PC-3 (cell line): ENCODE data around the gene WDR75. TPM values are rescaled to one million over a fixed set of nuclear protein-coding genes. Genes with fewer than 3 reads are reported as not detected.

Experiments used
- ATAC-seq: fragments of 200-7000 bp; cut with Tn5 transposase; 2 replicates; pipeline ENCODE4 v1.9.1; 2020; ENCODE audit warnings: mild to moderate bottlenecking, moderate library complexity
- BruUV-seq: library from RNA; stranded (reverse); fragments of 400-500 nt; replicated peaks from 2 replicates; lab custom pipeline; 2021; lab: Mats Ljungman, UMichigan
- CTCF ChIA-PET: fragments of 300-600 bp; sonication (Branson Sonifier 250); formaldehyde crosslinking; loops from one replicate; lab custom pipeline; 2022; ENCODE audit warnings: antibody characterized with exemption; lab: Charles Lee
- POLR2A ChIA-PET: fragments of 300-600 bp; sonication (Branson Sonifier 250); formaldehyde crosslinking; loops from one replicate; lab custom pipeline; 2022; ENCODE audit warnings: antibody characterized with exemption; ENCODE audit not compliant: unreplicated experiment; lab: Charles Lee
- DNase-seq: peaks from one replicate; pipeline ENCODE4 v3.0.0-alpha.2; 2015
- H2AFZ ChIP-seq: fragments of 300-600 bp; sonication (generic); 2 replicates; pipeline ENCODE4 v1.6.0; 2016; ENCODE audit warnings: antibody characterized with exemption, low read length
- H3F3A ChIP-seq: fragments of 300-600 bp; sonication (generic); one replicate; pipeline ENCODE4 v1.6.0; 2017; ENCODE audit warnings: antibody characterized with exemption, low read length, control low read depth, mild to moderate bottlenecking; ENCODE audit not compliant: unreplicated experiment
- H3K27ac ChIP-seq: fragments of 300-600 bp; sonication (generic); 2 replicates; pipeline ENCODE4 v1.5.1; 2016; ENCODE audit warnings: mild to moderate bottlenecking, low read length
- H3K27me3 ChIP-seq: fragments of 300-600 bp; sonication (generic); 2 replicates; pipeline ENCODE4 v1.6.1; 2016; ENCODE audit warnings: low read length, mixed read lengths
- H3K36me3 ChIP-seq: fragments of 300-600 bp; sonication (generic); 2 replicates; pipeline ENCODE4 v1.6.1; 2016; ENCODE audit warnings: low read depth, mixed run types, low read length, mixed read lengths
- H3K4me1 ChIP-seq: fragments of 300-600 bp; sonication (generic); 2 replicates; pipeline ENCODE4 v1.5.1; 2016; ENCODE audit warnings: low read length; ENCODE audit not compliant: insufficient read depth
- H3K4me2 ChIP-seq: fragments of 300-600 bp; sonication (generic); 2 replicates; pipeline ENCODE4 v1.6.0; 2016; ENCODE audit warnings: low read length
- H3K4me3 ChIP-seq: fragments of 300-600 bp; sonication (generic); 2 replicates; pipeline ENCODE4 v1.5.1; 2016; ENCODE audit warnings: mild to moderate bottlenecking, low read length, mixed read lengths
- H3K79me2 ChIP-seq: fragments of 300-600 bp; sonication (generic); 2 replicates; pipeline ENCODE4 v1.6.1; 2017; ENCODE audit warnings: low read length, mixed read lengths
- H3K9ac ChIP-seq: fragments of 300-600 bp; sonication (generic); 2 replicates; pipeline ENCODE4 v1.6.0; 2016; ENCODE audit warnings: mild to moderate bottlenecking, low read length
- H3K9me2 ChIP-seq: fragments of 300-600 bp; sonication (generic); replicated peaks from 2 replicates; pipeline ENCODE4 v1.6.1; 2016; ENCODE audit warnings: mixed run types, low read length, mixed read lengths
- H3K9me3 ChIP-seq: fragments of 300-600 bp; sonication (generic); 2 replicates; pipeline ENCODE4 v1.6.1; 2016; ENCODE audit warnings: low read length, mixed read lengths
- H4K20me1 ChIP-seq: fragments of 300-600 bp; sonication (generic); 2 replicates; pipeline ENCODE4 v1.6.1; 2016; ENCODE audit warnings: low read length, mixed read lengths
- EZH2 ChIP-seq: fragments of 300-600 bp; sonication (generic); IDR thresholded peaks from one replicate; pipeline ENCODE4 v1.6.1; 2017; ENCODE audit warnings: antibody characterized with exemption, mild to moderate bottlenecking, low read length; ENCODE audit not compliant: unreplicated experiment
- EZH2phosphoT487 ChIP-seq: fragments of 300-600 bp; sonication (generic); IDR thresholded peaks from 2 replicates; pipeline ENCODE4 v1.6.1; 2018; ENCODE audit warnings: mild to moderate bottlenecking, antibody characterized with exemption, low read length, borderline replicate concordance
- intact Hi-C: fragments of 100-400 bp; cut with micrococcal nuclease; formaldehyde crosslinking; loops from 2 replicates; pipeline ENCODE4 v1.9.0; 2023
- total RNA-seq: library from RNA; depleted of rRNA; stranded (reverse); fragments of >200 nt; gene quantifications from 2 replicates; pipeline ENCODE4 v1.2.3, GENCODE V29; 2014
- TF ChIP-seq, protein P1 (sequence below): fragments of 300-600 bp; sonication (generic); conservative IDR thresholded peaks from 2 replicates; pipeline ENCODE4 v1.5.1; 2017; ENCODE audit warnings: antibody characterized with exemption, low read depth, mild to moderate bottlenecking, low read length

WDR75 gene
- total RNA-seq, 1 experiment from 2014 or later = 62.5 TPM

DNA sequence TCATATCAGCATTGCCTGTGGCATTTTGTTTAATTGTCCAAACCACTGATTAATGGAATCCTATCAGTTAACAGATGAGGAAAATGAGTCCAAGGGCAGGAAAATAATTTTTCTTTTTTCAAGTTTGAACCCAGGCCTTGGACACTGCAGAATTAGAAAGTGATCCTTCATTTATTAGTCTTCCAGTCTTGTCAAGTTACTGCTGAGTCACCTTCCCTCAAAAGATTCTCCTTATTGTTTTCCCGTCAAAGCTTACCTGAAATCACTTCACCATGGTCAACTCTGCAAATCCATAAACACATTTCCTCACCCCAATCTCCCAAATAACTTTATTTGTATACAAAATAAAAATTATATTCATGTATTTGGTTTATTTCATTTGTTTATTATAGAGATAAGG, 57.9 kb downstream of the WDR75 start:
- H2AFZ ChIP-seq = no peak overlapping the region
- no peak overlapping the region for H3K9ac ChIP-seq
- no peak overlapping the region for H3K4me2 ChIP-seq
- no peak overlapping the region for H3K4me3 ChIP-seq
- no peaks in the 10 kb centered on the region for H3K9me3 ChIP-seq
- no peaks in the 10 kb centered on the region for H4K20me1 ChIP-seq
- no peaks in the 10 kb centered on the region for H3F3A ChIP-seq
- H3K27ac ChIP-seq = no peak overlapping the region
- DNase-seq (no peak), ATAC-seq (no peak)
- no peaks in the 10 kb centered on the region for H3K27me3 ChIP-seq
- ChIA-PET CTCF (no interaction called here), POLR2A (no interaction called here)
- H3K9me2 ChIP-seq = no peaks in the 10 kb centered on the region
- no peaks in the 10 kb centered on the region for H3K4me1 ChIP-seq
- no peaks in the 10 kb centered on the region for H3K79me2 ChIP-seq
- no peak for TF ChIP-seq EZH2phosphoT487
- TF ChIP-seq, protein P1, sequence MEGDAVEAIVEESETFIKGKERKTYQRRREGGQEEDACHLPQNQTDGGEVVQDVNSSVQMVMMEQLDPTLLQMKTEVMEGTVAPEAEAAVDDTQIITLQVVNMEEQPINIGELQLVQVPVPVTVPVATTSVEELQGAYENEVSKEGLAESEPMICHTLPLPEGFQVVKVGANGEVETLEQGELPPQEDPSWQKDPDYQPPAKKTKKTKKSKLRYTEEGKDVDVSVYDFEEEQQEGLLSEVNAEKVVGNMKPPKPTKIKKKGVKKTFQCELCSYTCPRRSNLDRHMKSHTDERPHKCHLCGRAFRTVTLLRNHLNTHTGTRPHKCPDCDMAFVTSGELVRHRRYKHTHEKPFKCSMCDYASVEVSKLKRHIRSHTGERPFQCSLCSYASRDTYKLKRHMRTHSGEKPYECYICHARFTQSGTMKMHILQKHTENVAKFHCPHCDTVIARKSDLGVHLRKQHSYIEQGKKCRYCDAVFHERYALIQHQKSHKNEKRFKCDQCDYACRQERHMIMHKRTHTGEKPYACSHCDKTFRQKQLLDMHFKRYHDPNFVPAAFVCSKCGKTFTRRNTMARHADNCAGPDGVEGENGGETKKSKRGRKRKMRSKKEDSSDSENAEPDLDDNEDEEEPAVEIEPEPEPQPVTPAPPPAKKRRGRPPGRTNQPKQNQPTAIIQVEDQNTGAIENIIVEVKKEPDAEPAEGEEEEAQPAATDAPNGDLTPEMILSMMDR = no peak
- no peak for TF ChIP-seq EZH2
- BruUV-seq = no TSS peak
- H3K36me3 ChIP-seq = no peaks in the 10 kb centered on the region
- intact Hi-C loops = no loop called here

DNA sequence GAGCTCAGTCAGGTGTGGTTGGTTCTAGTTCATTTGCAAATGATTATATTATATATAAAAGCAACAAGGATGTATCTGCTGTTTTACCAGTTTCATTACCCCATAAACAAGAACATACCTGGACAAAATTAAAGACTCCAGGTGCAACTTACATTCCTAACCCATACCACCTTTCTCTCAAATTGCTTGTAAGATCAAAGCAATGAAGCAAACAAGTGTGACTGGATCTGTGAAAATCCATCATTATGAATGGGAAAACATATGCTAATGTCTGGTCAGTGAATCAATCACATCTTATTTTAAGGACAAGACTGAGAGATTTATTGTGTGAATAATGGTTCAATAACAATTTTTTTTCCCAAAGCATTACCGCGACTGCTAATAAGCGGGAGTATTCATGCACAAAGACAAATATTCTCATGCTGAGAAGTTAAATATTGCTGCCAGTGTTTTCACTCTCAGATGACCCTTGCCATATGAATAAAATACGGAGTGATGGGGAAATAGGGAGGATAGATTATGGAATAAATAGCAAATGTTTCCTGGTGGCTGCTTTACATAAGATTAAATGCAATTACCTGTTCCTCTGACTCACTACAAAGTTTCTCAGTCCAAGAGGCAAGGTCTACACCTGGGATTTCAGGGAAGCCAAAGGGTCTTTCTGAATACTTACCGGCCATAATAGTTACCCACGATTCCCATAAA, 59.3 kb downstream of the WDR75 start:
- Histone ChIP-seq H3K4me2 (no peak overlapping the region), H3K27ac (no peak overlapping the region), H3K9ac (no peak overlapping the region), H4K20me1 (no peaks in the 10 kb centered on the region), H3F3A (no peaks in the 10 kb centered on the region), H3K79me2 (no peaks in the 10 kb centered on the region), H3K4me1 (no peaks in the 10 kb centered on the region), H3K27me3 (no peaks in the 10 kb centered on the region), H3K9me3 (no peaks in the 10 kb centered on the region), H2AFZ (no peak overlapping the region), H3K9me2 (no peaks in the 10 kb centered on the region), H3K36me3 (no peaks in the 10 kb centered on the region), H3K4me3 (no peak overlapping the region)
- ChIA-PET POLR2A (no interaction called here), CTCF (no interaction called here)
- ATAC-seq = no peak
- no peak for DNase-seq
- BruUV-seq = no TSS peak
- TF ChIP-seq EZH2 = no peak
- TF ChIP-seq EZH2phosphoT487 = no peak
- TF ChIP-seq, protein P1 = no peak
- intact Hi-C loops = no loop called here

DNA sequence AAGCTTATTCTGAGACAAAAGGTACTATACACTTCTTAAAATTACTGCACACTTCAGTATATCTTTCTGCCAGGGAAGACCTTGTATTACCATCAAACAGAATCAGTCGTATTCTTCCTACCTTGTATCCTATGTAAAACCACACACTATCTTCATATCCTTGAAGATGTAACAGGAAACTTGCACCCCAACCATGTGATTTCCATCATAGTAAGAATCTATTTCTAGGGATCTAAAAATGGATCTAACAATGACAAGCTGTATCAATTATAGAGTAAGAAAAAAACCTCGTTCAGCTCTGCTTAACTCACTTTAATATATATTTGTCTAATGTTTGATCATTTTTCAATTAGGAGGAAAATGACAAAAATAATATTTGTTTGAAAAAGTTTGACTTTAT, 60.2 kb downstream of the WDR75 start:
- Histone ChIP-seq H3K4me2 (no peak overlapping the region), H3K4me3 (no peak overlapping the region), H3K27me3 (no peaks in the 10 kb centered on the region), H3F3A (no peaks in the 10 kb centered on the region), H3K9me3 (no peaks in the 10 kb centered on the region), H2AFZ (no peak overlapping the region), H3K9me2 (no peaks in the 10 kb centered on the region), H3K27ac (no peak overlapping the region), H3K9ac (no peak overlapping the region), H3K4me1 (no peaks in the 10 kb centered on the region), H3K79me2 (no peaks in the 10 kb centered on the region), H4K20me1 (no peaks in the 10 kb centered on the region), H3K36me3 (no peaks in the 10 kb centered on the region)
- no peak for DNase-seq
- TF ChIP-seq EZH2 (no peak), EZH2phosphoT487 (no peak)
- TF ChIP-seq, protein P1 = no peak
- CTCF ChIA-PET = interaction anchor here (0.6 kb wide), 1 partner anchor 13 kb away, joined by 3 read pairs; no protein-coding TSS in a partner anchor
- no peak for ATAC-seq
- intact Hi-C loops = no loop called here
- POLR2A ChIA-PET = no interaction called here
- no TSS peak for BruUV-seq
